ENCODE measurements around the gene GGTLC2. TPM values are rescaled to one million over a fixed set of nuclear protein-coding genes. Genes with fewer than 3 reads are reported as not detected.
"Not testable (repeated sequence)": the region's sequence is repeated elsewhere in the genome, so short reads cannot be mapped to it uniquely, and the experiment has no call there.

The GGTLC2 gene
- total RNA-seq, 4 donors from 2014 or later = not detected

DNA sequence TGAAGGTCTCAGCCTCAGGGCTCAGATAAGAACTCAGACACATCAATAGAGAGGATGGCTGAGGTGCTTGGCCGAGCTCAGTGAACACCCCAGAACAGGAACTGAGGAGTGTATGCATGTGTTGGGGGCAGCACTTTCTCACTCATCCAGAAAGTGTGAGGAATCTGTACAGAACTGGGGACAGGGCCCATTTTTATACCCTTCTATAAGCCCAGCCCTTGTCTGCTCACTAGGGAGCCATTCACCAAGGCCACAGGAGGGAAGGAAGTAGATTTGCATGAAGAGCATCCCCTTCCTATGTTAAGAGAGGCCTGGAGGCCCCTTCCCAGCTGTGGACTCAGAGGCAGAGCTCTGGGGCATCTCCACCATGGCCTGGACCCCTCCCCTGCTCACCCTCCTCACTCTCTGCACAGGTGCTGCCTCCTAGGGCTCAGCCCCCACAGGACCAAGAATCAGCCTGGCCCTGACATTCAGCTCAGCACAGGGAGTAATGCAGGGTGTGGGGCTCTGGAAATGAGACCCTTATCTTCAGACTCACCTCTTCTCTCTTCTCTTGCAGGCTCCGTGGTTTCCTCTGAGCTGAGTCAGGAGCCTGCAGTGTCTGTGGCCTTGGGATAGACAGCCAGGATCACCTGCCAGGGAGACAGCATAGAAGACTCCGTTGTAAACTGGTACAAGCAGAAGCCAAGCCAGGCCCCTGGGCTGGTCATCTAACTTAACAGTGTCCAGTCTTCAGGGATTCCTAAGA lies 39.9 kb upstream of the GGTLC2 start:
- Histone ChIP-seq H3K27ac (no peak overlapping the region), H3K36me3 (no peaks in the 10 kb centered on the region), H3K27me3 (peaks cover 0 to 11% (median 0%) of the 10 kb centered on the region in 4 donors), H3K4me3 (no peak overlapping the region), H3K9me3 (peaks cover 0 to 6% (median 0%) of the 10 kb centered on the region in 3 donors), H3K4me1 (no peaks in the 10 kb centered on the region)
- no peak for DNase-seq
- intact Hi-C loops (cut with DNase I) = no loop called here
- 67 to 71% methylated on average over 1 of the region's 3 CpGs for WGBS, 2 donors
- TF ChIP-seq POLR2A (IDR thresholded peaks at IDR 0.05) = no peak
- TF ChIP-seq, protein P1, sequence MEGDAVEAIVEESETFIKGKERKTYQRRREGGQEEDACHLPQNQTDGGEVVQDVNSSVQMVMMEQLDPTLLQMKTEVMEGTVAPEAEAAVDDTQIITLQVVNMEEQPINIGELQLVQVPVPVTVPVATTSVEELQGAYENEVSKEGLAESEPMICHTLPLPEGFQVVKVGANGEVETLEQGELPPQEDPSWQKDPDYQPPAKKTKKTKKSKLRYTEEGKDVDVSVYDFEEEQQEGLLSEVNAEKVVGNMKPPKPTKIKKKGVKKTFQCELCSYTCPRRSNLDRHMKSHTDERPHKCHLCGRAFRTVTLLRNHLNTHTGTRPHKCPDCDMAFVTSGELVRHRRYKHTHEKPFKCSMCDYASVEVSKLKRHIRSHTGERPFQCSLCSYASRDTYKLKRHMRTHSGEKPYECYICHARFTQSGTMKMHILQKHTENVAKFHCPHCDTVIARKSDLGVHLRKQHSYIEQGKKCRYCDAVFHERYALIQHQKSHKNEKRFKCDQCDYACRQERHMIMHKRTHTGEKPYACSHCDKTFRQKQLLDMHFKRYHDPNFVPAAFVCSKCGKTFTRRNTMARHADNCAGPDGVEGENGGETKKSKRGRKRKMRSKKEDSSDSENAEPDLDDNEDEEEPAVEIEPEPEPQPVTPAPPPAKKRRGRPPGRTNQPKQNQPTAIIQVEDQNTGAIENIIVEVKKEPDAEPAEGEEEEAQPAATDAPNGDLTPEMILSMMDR (IDR thresholded peaks at IDR 0.05) = no peak

GRCh38 chr22:22605074-22605404 lies 39.4 kb upstream of the GGTLC2 start:
- Histone ChIP-seq H3K4me1 (no peaks in the 10 kb centered on the region), H3K36me3 (no peaks in the 10 kb centered on the region), H3K27me3 (peaks cover 0 to 11% (median 0%) of the 10 kb centered on the region in 4 donors), H3K4me3 (no peak overlapping the region), H3K27ac (no peak overlapping the region), H3K9me3 (peaks cover 0 to 6% (median 0%) of the 10 kb centered on the region in 3 donors)
- intact Hi-C loops (cut with DNase I) = no loop called here
- 65 to 94% methylated on average over 2 to 3 of the region's 3 CpGs for WGBS, 2 donors
- no peak for DNase-seq
- TF ChIP-seq POLR2A (IDR thresholded peaks at IDR 0.05) = no peak
- TF ChIP-seq, protein P1 (IDR thresholded peaks at IDR 0.05) = no peak

DNA sequence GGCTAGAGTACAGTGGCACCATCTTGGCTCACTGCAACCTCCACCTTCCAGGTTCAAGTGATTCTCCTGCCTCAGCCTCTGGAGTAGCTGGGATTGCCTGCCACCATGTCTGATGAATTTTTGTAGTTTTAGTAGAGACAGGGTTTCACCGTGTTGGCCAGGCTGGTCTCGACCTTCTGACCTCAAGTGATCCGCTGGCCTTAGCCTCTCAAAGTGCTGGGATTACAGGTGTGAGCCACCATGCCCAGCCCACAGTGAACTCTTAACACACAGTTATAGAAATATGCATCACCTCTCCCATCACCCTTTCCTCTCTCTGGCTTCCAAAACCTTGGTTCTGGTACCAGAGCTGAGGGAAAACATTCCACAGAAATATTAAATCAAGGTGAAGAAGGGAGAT lies 36.4 kb upstream of the GGTLC2 start:
- H3K27ac ChIP-seq; DNase-seq; H3K9me3 ChIP-seq; H3K4me1 ChIP-seq; intact Hi-C loops (cut with DNase I); H3K36me3 ChIP-seq; H3K4me3 ChIP-seq; H3K27me3 ChIP-seq: not testable (repeated sequence)
- WGBS, 2 donors = 69 to 83% methylated on average over 1 to 3 of the region's 3 CpGs

DNA sequence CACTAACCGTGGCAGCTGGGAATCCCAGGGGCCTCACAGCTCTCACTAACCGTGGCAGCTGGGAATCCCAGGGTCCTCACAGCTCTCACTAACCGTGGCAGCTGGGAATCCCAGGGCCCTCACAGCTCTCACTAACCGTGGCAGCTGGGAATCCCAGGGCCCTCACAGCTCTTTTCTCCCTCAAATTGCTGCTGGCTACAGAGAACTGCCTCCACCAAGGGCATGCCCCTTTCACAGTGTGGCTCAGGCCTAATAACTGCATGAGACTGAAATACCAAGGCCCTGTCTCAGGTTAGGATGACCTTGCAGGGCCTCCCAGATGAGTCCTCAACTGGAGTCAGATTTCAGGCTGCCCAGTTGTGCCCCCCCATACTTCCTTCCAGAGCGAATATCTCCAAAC lies 35.1 kb upstream of the GGTLC2 start:
- no peak overlapping the region for H3K4me3 ChIP-seq
- H3K36me3 ChIP-seq = no peaks in the 10 kb centered on the region
- no peak for TF ChIP-seq POLR2A (IDR thresholded peaks at IDR 0.05)
- TF ChIP-seq, protein P1 (IDR thresholded peaks at IDR 0.05) = no peak
- WGBS, 2 donors = 60% methylated on average over 2 of the region's 5 CpGs
- no peak for DNase-seq
- intact Hi-C loops (cut with DNase I) = no loop called here
- peaks cover 0 to 6% (median 0%) of the 10 kb centered on the region in 3 donors for H3K9me3 ChIP-seq
- no peak overlapping the region for H3K27ac ChIP-seq
- H3K4me1 ChIP-seq = no peaks in the 10 kb centered on the region
- H3K27me3 ChIP-seq = no peaks in the 10 kb centered on the region

GRCh38 chr22:22612516-22612915 lies 31.9 kb upstream of the GGTLC2 start:
- Histone ChIP-seq H3K27me3 (peaks cover 0 to 7% (median 0%) of the 10 kb centered on the region in 4 donors), H3K4me1 (no peaks in the 10 kb centered on the region), H3K36me3 (no peaks in the 10 kb centered on the region), H3K9me3 (peaks cover 0 to 6% (median 0%) of the 10 kb centered on the region in 3 donors), H3K4me3 (no peak overlapping the region), H3K27ac (no peak overlapping the region)
- no peak for DNase-seq
- WGBS, 2 donors = 78 to 79% methylated on average over 2 of the region's 2 CpGs
- intact Hi-C loops (cut with DNase I) = no loop called here
- TF ChIP-seq, protein P1 (IDR thresholded peaks at IDR 0.05) = no peak
- TF ChIP-seq POLR2A (IDR thresholded peaks at IDR 0.05) = no peak
